Astrocyte of the hippocampus (primary cell): ENCODE measurements around the gene UTS2.

Source experiments
- DNase-seq: peaks from one replicate; pipeline ENCODE4 v3.0.0; 2011; ENCODE audit warnings: low read depth, low spot score

Gene UTS2, protein sequence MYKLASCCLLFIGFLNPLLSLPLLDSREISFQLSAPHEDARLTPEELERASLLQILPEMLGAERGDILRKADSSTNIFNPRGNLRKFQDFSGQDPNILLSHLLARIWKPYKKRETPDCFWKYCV

DNA sequence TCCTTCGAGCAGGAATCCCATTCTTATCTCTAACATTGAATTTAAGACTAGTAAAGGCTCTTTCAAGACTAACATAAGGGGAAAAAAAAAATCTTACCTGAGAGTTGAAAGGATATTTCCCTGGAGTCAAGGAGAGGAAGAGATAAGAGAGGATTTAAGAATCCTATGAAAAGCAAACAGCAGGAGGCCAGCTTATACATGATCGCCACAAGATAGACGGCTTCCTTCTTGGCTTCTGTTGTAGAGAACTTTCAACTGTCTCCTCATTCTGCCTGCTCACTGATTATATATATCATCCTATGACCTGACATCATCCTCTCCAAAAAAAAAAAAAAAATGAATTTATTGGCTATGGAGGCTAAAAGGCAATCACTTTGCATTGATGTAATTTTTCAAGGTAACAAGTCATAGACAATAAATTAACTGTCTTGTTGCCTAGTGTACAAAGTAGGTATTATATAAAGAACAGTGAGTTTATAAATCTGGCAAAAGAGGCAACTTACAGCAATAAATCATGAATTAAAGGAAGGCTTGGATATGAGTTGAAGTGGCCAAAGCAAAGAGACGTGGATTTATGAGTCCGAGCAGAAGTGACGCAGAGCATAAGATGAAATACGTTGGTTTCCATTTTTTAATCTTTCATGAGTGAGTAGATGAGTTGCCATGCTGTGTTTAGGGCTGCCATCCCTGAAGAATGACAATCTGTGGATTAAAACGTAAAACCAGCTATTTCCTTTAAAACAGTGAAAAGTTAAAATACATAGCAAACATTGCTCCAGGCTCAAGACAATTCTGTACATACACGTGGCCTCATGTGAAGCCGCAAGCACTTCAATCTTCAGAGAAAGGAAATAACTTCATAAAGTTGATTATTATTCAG lies at the start of gene UTS2:
UTS2 (minus strand) TSS at position 262 of the 880 bp plus-strand sequence; CDS start at position 200, 62 bp downstream.
- no peak for DNase-seq

- DNase-seq, result peak; percentile 41
Measured at GRCh38 chr1:7899741-7900140, 46.9 kb upstream of the UTS2 start.

DNA sequence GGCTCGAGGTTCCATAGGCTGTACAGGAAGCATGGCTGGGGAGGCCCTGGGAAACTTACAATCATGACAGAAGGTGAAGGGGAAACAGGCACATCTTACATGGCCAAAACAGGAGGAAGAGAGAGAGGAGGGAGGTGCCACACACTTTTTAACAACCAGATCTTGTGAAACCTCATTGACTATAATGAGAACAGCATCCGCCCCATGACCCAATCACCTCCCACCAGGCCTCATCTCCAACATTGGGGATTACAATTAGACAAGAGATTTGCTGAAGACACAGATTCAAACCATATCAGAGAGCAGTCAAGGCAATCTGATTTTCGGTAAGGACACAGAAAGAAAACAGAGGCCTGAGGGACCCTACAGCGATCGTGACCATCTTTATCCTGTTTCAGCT lies 46.1 kb upstream of the UTS2 start:
- no peak for DNase-seq

- DNase-seq, result no peak
Measured at GRCh38 chr1:7896994-7897393, 44.1 kb upstream of the UTS2 start.

DNA sequence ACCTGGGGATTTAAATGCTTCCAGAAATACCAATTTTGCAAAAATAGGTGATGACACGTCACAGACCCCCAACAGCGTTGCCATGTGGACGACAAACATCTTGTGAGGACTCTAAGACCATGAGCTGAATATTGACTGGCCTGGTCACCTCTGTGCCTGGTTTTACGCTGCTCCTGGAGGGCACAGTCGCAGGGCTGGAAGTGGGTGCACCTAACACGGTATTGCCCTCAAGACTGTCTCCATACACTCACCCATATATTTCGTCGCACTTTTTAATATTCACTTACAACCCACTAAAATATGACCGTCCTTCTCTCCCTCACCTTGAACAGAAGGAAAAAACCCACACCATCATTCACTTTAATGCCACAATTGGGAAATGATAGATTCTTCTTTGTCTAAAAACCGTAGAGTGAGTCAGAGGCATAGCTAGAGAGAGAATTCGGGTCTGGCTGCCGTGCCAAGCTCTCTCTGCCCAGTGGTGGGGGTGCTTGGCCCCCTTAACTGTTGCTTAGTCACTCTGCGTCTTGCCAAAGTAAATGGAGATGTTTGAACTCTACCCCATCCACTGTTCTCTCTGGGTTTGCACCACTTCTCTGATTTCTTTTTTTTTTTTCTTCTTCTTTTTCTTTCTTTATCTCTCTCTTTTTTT lies 40.8 kb upstream of the UTS2 start:
- DNase-seq, result peak; percentile 95

GRCh38 chr1:7891804-7892203 lies 38.9 kb upstream of the UTS2 start:
- no peak for DNase-seq

DNA sequence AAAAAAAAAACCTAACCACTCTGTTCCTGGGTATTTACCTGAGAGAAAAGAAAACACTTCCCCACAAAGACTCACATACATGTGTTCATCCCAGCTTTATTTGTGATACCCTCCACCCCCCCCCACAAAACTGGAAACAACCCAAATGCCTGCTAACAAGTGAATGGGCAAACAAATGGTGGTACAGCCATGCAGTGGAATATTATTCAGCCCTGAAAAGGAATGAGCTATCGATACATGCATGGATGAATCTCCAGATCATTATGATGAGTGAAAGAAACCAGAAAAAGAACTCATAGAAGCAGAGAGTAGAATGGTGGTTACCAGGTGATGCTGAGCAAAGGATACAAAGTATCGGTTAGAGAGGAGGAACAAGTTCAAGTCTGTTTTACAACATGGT lies 38.0 kb upstream of the UTS2 start:
- DNase-seq, result no peak

GRCh38 chr1:7888248-7889081 lies 35.6 kb upstream of the UTS2 start:
- peak; percentile 26 for DNase-seq

GRCh38 chr1:7886405-7886745 lies 33.5 kb upstream of the UTS2 start:
- DNase-seq, result peak; percentile 83

DNA sequence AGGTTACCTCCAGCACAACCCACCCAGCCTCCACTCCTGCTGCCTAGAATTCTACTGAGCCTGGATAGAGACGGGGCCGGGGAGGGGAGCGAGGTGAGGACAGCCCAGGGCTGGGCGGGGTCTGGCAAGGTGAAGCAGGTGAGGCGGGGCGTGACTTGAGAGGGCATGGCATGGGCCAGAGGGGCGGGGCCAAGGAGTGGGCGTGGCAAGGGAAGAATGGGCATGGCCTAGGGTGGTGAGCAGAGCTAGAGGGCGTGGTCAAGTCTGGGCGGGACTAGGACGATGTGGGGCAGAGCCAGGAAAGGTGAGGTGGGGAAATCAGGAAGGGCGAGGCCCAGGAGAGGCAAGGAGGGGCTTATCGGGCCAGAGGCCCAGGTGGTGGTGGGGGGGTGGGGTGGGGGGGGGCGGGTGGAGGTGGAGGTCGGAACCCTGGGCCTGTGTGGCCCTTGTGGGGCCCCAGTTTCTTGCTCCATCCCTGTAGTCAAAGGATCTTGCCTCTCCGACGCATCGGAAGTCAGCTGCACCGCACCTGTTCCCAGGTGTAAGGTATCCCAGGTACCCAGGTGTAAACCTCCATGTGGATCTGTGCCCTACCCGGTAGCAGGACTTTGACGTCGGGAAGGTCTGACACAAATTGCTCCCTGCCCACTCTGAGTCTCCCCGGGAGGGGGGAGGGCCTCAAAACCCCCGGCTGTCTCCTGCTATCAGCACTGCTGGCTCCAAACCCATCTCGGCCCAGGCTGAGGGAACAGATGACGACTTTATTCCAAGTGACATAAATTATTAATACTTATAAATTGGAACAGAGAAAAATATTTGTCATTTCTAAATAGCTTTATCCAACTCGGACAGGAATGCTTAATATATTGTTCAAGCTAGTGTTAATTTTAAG lies 32.9 kb upstream of the UTS2 start:
- no peak for DNase-seq

- DNase-seq, result no peak
Measured at GRCh38 chr1:7884757-7885156, 31.9 kb upstream of the UTS2 start.

DNA sequence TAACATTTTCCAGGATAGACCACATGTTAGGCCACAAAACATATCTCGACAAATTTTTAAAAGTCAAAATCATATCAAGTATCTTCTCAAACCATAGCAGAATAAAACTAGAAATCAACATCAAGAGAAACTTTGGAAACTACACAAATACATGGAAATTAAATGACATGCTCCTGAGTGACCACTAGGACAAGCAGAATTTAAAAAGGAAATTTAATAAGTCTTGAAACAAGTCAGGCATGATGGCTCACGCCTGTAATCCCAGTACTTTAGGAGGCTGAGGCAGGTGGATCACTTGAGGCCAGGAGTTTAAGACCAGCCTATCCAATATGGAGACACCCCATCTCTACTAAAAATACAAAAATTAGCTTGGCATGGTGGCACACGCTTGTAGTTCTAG lies 26.4 kb upstream of the UTS2 start:
- no peak for DNase-seq

DNA sequence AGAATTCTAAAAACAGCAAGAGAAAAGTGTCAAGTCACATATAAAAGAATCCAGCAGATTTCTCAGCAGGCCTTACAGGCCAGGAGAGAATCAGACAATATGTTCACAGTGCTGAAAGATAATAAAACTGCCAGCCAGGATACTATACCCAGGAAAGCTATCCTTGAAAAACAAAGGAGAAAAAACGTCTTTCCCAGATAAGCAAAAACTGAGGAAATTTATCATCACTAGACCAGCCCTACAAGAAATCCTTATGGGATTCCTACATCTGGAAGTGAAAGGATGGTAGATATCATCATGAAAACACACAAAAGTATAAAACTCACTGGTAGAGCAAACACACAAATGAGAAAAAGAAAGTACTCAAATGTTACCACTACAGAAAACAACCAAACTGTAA lies 25.2 kb upstream of the UTS2 start:
- DNase-seq, result no peak

DNA sequence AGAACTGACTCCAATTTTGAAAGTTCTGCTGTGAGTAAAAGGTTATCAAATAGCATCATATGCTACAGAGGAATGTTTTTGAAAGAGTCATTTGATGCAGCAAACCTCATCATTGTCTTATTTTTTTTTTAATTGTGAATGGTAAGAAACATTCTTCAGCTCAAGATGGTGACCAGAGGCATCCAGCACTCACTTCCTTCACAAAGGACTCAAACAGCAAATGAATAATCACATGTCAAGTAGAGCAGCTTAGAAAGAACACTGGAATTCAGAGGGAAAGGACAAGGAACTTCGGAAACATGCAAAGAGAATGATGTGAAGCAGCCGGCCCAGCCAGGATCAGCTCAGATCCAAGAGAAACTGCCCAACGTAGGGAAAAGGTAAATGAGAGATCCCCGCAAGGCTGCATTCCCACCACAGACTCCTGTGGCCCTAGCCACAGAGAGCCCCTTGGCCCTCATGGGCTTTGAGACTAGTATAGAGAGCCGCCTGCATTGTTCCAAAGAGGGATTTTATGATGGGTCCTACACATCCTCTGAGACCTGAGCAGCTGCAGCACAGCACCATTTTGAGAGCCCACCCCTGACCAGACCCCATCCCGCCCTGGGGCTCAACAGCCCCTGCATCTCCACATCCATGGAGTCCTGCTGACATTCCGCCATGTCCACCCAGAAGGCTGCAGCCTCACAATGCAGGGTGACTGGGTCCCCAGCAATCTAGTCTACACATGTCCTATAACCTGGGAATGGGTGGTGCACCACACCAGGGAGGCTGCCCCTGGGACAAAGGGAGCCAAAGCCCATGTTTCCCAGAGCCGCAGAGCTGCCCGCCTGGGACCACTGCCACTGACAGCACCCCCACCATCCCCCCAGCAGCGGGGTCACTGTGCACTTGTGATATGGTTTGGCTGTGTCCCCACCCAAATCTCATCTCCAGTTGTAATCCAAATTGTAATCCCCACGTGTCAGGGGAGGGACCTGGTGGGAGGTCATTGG lies 21.2 kb upstream of the UTS2 start:
- DNase-seq, result peak; percentile 33

DNA sequence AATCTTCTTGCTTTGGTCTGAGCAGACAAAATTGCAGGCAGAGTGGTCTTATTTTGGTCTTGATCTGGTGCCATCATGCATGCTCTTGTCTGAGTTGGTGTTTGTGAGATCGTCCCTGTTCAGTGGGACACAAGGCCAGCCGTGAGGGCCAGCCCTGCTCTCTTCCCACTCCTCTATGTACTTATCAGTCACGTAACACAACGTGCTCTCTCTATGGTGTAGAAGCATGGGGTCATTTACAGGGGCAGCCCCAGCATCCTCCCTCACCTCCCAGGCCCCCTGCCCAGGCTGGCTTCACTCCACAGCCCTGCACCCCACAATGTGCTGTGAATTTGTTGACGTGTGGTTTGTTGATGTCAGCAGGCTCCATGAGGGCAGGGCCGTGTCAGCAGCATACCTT lies 18.3 kb upstream of the UTS2 start:
- DNase-seq, result no peak

- DNase-seq, result peak; percentile 60
Measured at GRCh38 chr1:7869136-7869920, 16.5 kb upstream of the UTS2 start.

DNA sequence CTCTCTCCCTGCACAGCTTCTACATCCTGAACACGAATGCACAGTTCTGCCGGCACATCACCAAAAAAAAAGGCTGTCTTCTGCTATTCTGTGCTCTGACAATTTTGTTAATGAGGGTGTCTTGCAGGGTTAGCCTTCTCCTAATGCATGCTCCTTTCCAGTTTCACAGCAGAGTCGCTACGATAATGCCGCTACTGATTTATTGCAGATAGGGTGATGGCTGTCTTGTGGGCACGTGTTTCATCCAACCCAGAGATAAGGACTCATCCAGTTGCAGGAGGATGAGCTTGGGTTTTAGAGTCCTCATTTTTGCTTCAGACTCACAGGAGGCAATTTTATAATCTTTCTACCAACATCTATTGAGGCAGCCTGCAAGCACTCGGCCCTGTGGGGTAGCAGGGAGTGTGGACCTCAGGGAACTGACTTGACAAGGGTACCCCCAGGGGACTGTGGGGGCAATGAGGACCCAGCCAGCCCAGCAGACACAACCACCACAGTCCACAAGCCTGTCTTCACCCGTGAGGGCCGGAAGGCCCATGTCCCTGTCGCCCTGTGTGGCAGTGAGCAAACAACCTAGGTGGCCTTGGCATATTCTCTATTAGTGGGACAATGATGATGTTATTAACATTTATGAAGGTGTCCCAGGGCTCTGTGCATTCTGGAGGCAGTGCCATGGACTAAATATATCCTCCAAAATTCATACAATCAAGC lies 15.4 kb upstream of the UTS2 start:
- DNase-seq, result no peak

DNA sequence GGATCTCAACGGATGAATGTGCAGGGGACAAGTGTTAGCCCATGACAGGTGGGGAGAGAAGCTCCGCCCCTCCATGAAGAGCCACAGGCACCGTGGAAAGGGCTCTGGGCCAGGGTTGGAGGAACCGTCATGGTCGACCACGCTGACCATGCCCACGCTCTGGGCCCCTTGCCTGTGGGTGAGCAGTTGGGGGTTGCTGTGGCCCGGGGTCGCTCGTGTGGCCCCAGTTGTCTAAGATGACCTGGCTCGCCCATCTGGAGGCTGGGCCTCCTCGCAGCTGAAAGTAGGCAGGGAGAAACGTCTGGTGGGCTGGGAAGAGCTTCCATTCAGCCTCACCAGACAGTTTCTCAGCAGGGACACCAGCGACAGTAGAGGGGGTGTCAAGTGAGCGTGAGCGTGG lies 13.1 kb upstream of the UTS2 start:
- DNase-seq, result no peak
